GM13977 (cell line): ENCODE results near the gene COA8.

Experiments
- DNase-seq: peaks from one replicate; pipeline ENCODE4 v3.0.0; 2012; ENCODE audit warnings: low spot score
- CTCF ChIP-seq: IDR thresholded peaks from 2 replicates; pipeline ENCODE4 v1.5.1; 2012; ENCODE audit warnings: mild to moderate bottlenecking, control low read depth; ENCODE audit not compliant: insufficient read depth; ENCODE audit errors: extremely low read depth, missing control alignments
- in situ Hi-C: fragments of 300-500 bp; cut with MboI; formaldehyde crosslinking; loops from one replicate; pipeline ENCODE4 v1.12.0; 2022; ENCODE audit warnings: low sequenced_read_pairs, low pct_unique_long_range_greater_than_20kb, mixed read lengths, inconsistent platforms; ENCODE audit not compliant: unreplicated experiment

The COA8 gene

GRCh38 chr14:103568952-103569351, 6.2 kb downstream of the COA8 start:
- TF ChIP-seq CTCF, result no peak
- in situ Hi-C loops, result no loop called here
- no peak for DNase-seq

GRCh38 chr14:103569408-103569807, 6.6 kb downstream of the COA8 start:
- no peak for TF ChIP-seq CTCF
- in situ Hi-C loops, result no loop called here
- DNase-seq, result no peak

GRCh38 chr14:103574104-103574503, 11.3 kb downstream of the COA8 start:
- no peak for DNase-seq
- in situ Hi-C loops, result no loop called here
- no peak for TF ChIP-seq CTCF

- no peak for DNase-seq
- in situ Hi-C loops, result no loop called here
- no peak for TF ChIP-seq CTCF
Observed at GRCh38 chr14:103574707-103575285, 12.0 kb downstream of the COA8 start.

- no peak for DNase-seq
- in situ Hi-C loops, result no loop called here
- no peak for TF ChIP-seq CTCF
Observed at GRCh38 chr14:103576371-103577024, 13.7 kb downstream of the COA8 start.

- no peak for TF ChIP-seq CTCF
- in situ Hi-C loops, result no loop called here
- no peak for DNase-seq
Observed at GRCh38 chr14:103578401-103579075, 15.8 kb downstream of the COA8 start.
